Loucy (cell line): ENCODE measurements around the gene PYGM.

ENCODE experiments used
- H2AFZ ChIP-seq: fragments of 200-600 bp; sonication (generic); 2 replicates; pipeline ENCODE4 v1.6.0; 2016; ENCODE audit warnings: antibody characterized with exemption, mild to moderate bottlenecking, low read length, moderate library complexity
- H3F3A ChIP-seq: fragments of 200-600 bp; 2 replicates; pipeline ENCODE4 v1.6.0; 2016; ENCODE audit warnings: antibody characterized with exemption, low read depth, mild to moderate bottlenecking
- H3K27me3 ChIP-seq: fragments of 200-600 bp; sonication (generic); 2 replicates; pipeline ENCODE4 v1.6.1; 2014; ENCODE audit warnings: low read length, mild to moderate bottlenecking; ENCODE audit not compliant: insufficient read depth, poor library complexity, severe bottlenecking
- H3K36me3 ChIP-seq: fragments of 200-600 bp; sonication (generic); 2 replicates; pipeline ENCODE4 v1.6.1; 2016; ENCODE audit warnings: low read length; ENCODE audit not compliant: insufficient read depth
- H3K4me1 ChIP-seq: fragments of 200-600 bp; sonication (generic); 2 replicates; pipeline ENCODE4 v1.5.1; 2014; ENCODE audit warnings: low read length, mild to moderate bottlenecking; ENCODE audit not compliant: insufficient read depth, poor library complexity, severe bottlenecking
- H3K4me2 ChIP-seq: fragments of 200-600 bp; sonication (generic); 2 replicates; pipeline ENCODE4 v1.6.0; 2014; ENCODE audit warnings: antibody characterized with exemption, low read length, low read depth, mild to moderate bottlenecking; ENCODE audit not compliant: poor library complexity, severe bottlenecking
- H3K4me3 ChIP-seq: fragments of 200-600 bp; sonication (generic); 2 replicates; pipeline ENCODE4 v1.5.1; 2014; ENCODE audit warnings: low read length, mild to moderate bottlenecking, mixed read lengths; ENCODE audit not compliant: poor library complexity, severe bottlenecking
- H3K79me2 ChIP-seq: fragments of 200-600 bp; sonication (generic); 2 replicates; pipeline ENCODE4 v1.6.1; 2014; ENCODE audit warnings: low read length; ENCODE audit not compliant: insufficient read depth
- H3K9ac ChIP-seq: fragments of 200-600 bp; sonication (generic); 2 replicates; pipeline ENCODE4 v1.6.0; 2014; ENCODE audit warnings: mild to moderate bottlenecking, low read depth, low read length, moderate library complexity; ENCODE audit not compliant: poor library complexity, severe bottlenecking
- H3K9me2 ChIP-seq: fragments of 200-600 bp; sonication (generic); replicated peaks from 2 replicates; pipeline ENCODE4 v1.6.1; 2016; ENCODE audit warnings: low read depth, low read length, mixed read lengths
- H3K9me3 ChIP-seq: fragments of 200-600 bp; sonication (generic); 2 replicates; pipeline ENCODE4 v1.6.1; 2014; ENCODE audit warnings: mild to moderate bottlenecking, antibody characterized with exemption, low read length, low read depth; ENCODE audit not compliant: insufficient read depth
- H4K20me1 ChIP-seq: fragments of 200-600 bp; sonication (generic); 2 replicates; pipeline ENCODE4 v1.6.0; 2014; ENCODE audit warnings: antibody characterized with exemption, low read length, mild to moderate bottlenecking; ENCODE audit not compliant: insufficient read depth, poor library complexity, severe bottlenecking
- EZH2phosphoT487 ChIP-seq: fragments of 200-600 bp; IDR thresholded peaks from 2 replicates; pipeline ENCODE4 v1.6.1; 2018; ENCODE audit warnings: antibody characterized with exemption, mild to moderate bottlenecking, moderate library complexity, borderline replicate concordance
- TF ChIP-seq, protein P1 (sequence below): fragments of 200-600 bp; sonication (generic); conservative IDR thresholded peaks from 2 replicates; pipeline ENCODE4 v1.5.1; 2014; ENCODE audit warnings: mild to moderate bottlenecking, antibody characterized with exemption, low read length

Gene PYGM

DNA sequence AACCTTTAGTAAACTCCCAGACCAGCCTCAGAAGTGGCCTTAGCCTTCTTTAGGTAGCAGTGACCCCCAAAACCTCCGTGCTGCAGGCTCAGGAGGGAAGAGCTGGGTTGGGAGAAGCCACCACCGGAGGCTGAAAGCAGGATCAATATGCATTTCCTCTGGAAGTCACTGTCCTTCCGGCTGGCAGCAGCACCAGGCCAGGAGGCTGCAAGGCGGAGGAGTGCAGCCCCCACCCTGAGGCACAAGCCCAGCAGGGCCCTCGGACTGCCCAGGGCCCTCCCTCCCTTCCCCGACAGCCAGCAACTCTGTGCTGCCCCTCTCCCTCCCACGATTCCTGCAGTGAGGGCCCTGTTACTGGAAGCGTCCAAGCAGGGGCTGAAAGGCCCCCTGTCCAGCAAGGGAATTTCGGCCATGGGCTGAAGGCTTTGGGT lies 33.5 kb downstream of the PYGM start:
- Histone ChIP-seq H2AFZ (no peak overlapping the region), H3K4me2 (no peak overlapping the region), H3K9ac (no peak overlapping the region), H3K9me3 (no peaks in the 10 kb centered on the region), H3K9me2 (no peaks in the 10 kb centered on the region), H4K20me1 (no peaks in the 10 kb centered on the region), H3K79me2 (no peaks in the 10 kb centered on the region), H3K27me3 (no peaks in the 10 kb centered on the region), H3K4me1 (peaks cover 18% of the 10 kb centered on the region), H3K4me3 (no peak overlapping the region), H3K36me3 (peaks cover 3% of the 10 kb centered on the region; the same call in 1 of the 2 replicates), H3F3A (no peaks in the 10 kb centered on the region)
- TF ChIP-seq, protein P1, sequence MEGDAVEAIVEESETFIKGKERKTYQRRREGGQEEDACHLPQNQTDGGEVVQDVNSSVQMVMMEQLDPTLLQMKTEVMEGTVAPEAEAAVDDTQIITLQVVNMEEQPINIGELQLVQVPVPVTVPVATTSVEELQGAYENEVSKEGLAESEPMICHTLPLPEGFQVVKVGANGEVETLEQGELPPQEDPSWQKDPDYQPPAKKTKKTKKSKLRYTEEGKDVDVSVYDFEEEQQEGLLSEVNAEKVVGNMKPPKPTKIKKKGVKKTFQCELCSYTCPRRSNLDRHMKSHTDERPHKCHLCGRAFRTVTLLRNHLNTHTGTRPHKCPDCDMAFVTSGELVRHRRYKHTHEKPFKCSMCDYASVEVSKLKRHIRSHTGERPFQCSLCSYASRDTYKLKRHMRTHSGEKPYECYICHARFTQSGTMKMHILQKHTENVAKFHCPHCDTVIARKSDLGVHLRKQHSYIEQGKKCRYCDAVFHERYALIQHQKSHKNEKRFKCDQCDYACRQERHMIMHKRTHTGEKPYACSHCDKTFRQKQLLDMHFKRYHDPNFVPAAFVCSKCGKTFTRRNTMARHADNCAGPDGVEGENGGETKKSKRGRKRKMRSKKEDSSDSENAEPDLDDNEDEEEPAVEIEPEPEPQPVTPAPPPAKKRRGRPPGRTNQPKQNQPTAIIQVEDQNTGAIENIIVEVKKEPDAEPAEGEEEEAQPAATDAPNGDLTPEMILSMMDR: no peak
- no peak for TF ChIP-seq EZH2phosphoT487

- Histone ChIP-seq H2AFZ (no peak overlapping the region), H3K4me2 (peak overlapping the region; percentile 97), H3K79me2 (no peaks in the 10 kb centered on the region), H3K9ac (no peak overlapping the region), H4K20me1 (no peaks in the 10 kb centered on the region), H3K27me3 (no peaks in the 10 kb centered on the region), H3K36me3 (peaks cover 3% of the 10 kb centered on the region; the same call in 1 of the 2 replicates), H3K4me1 (peaks cover 18% of the 10 kb centered on the region), H3K9me3 (no peaks in the 10 kb centered on the region), H3K9me2 (no peaks in the 10 kb centered on the region), H3K4me3 (no peak overlapping the region), H3F3A (no peaks in the 10 kb centered on the region)
- TF ChIP-seq, protein P1: no peak
- no peak for TF ChIP-seq EZH2phosphoT487
These were observed 34.8 kb downstream of the PYGM start for GRCh38 chr11:64724863-64725532.

DNA sequence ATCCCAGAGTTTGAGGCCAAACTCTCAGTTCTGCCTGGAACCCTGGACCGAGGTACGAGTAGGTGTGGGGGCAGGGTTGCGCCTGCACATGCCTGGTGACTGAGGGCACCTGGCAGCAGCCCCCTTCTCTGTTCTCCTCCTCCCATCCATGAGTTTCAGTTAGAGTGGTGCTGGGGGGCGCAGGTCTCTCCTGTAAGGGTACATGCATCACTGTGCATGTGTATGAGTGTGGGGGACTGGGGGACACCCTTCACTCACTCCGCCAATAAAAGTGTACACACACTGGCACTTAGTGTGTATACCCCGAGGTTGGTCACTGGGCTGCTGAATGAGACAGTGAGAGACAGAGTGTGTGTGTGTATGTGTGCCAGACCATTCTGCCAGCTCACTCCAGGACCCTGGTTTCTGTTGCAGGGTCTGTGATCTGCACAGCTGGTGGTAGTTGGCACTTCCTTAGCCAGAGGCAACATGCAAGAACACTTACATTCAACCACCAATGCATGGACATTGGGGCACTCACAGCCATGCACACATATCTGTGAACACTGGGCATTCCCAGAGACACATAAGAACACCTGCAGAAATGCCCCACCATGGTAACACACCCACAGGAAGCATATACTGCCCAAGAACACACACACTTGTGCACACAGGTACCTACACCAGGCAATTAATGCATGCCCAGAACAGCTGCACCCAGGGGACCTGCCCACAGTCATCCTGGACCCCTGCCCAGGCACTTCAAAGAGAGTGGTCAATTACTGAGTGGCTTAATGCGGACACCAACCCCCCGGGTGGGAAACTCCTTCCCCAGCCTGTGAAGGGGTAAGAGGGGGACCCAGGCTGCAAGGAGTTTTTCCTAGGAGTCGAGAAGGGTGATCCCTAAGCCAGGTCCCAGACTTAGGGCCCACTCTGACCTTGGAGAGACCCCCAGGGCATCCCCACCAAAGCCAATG lies 35.6 kb downstream of the PYGM start:
- Histone ChIP-seq H3K79me2 (no peaks in the 10 kb centered on the region), H3K9ac (peak overlapping the region; percentile 90), H3K9me2 (no peaks in the 10 kb centered on the region), H3K4me1 (peaks cover 18% of the 10 kb centered on the region), H3K27me3 (no peaks in the 10 kb centered on the region), H3K36me3 (peaks cover 3% of the 10 kb centered on the region; the same call in 1 of the 2 replicates), H2AFZ (no peak overlapping the region), H3K4me2 (peak overlapping the region; percentile 97), H4K20me1 (no peaks in the 10 kb centered on the region), H3K9me3 (no peaks in the 10 kb centered on the region), H3K4me3 (no peak overlapping the region), H3F3A (no peaks in the 10 kb centered on the region)
- TF ChIP-seq, protein P1: no peak
- no peak for TF ChIP-seq EZH2phosphoT487
